PC-9 (cell line): Measurements from ENCODE around the gene OR6C3. TPM values are rescaled to one million over a fixed set of nuclear protein-coding genes. Genes with fewer than 3 reads are reported as not detected.

ENCODE experiments used
- Bru-seq: library from RNA; stranded (reverse); fragments of 400-500 nt; gene quantifications from one replicate; lab custom pipeline; 2021; lab: Mats Ljungman, UMichigan
- BruChase-seq, 2 experiments: library from RNA; stranded (reverse); fragments of 400-500 nt; gene quantifications; one replicate each; lab custom pipeline; 2021; lab: Mats Ljungman, UMichigan
- BruUV-seq: library from RNA; stranded (reverse); fragments of 400-500 nt; replicated peaks from 2 replicates; lab custom pipeline; 2021; lab: Mats Ljungman, UMichigan
- CTCF ChIA-PET: fragments of 300-600 bp; sonication (Branson Sonifier 250); formaldehyde crosslinking; loops from one replicate; lab custom pipeline; 2022; ENCODE audit warnings: antibody characterized with exemption; lab: Charles Lee
- POLR2A ChIA-PET: fragments of 300-600 bp; sonication (Branson Sonifier 250); formaldehyde crosslinking; loops from one replicate; lab custom pipeline; 2022; ENCODE audit warnings: antibody characterized with exemption; ENCODE audit not compliant: unreplicated experiment; lab: Charles Lee
- DNase-seq, 2 experiments: peaks; one replicate each; pipeline versions ENCODE4 v3.0.0 to v3.0.0-alpha.2; 2015 to 2022; ENCODE audit warnings: mixed read lengths in 1 of 2
- H2AFZ ChIP-seq: fragments of 200-600 bp; sonication (generic); 2 replicates; pipeline ENCODE4 v1.8.1; 2017; ENCODE audit warnings: antibody characterized with exemption
- H3F3A ChIP-seq: fragments of 200-600 bp; sonication (generic); 2 replicates; pipeline ENCODE4 v1.8.1; 2017; ENCODE audit warnings: antibody characterized with exemption, mild to moderate bottlenecking, low read depth; ENCODE audit not compliant: insufficient read depth
- H3K27ac ChIP-seq: fragments of 200-600 bp; sonication (generic); 2 replicates; pipeline ENCODE4 v1.6.1; 2016; ENCODE audit warnings: mixed run types
- H3K27me3 ChIP-seq: fragments of 200-600 bp; sonication (generic); 2 replicates; pipeline ENCODE4 v1.6.1; 2016; ENCODE audit warnings: low read depth, mixed run types; ENCODE audit not compliant: insufficient read depth
- H3K36me3 ChIP-seq: fragments of 200-600 bp; sonication (generic); 2 replicates; pipeline ENCODE4 v1.6.1; 2016; ENCODE audit warnings: low read depth, mixed run types
- H3K4me1 ChIP-seq: fragments of 200-600 bp; sonication (generic); replicated peaks from 2 replicates; pipeline ENCODE4 v1.6.1; 2016; ENCODE audit warnings: mixed run types; ENCODE audit not compliant: insufficient read depth
- H3K4me2 ChIP-seq: fragments of 200-600 bp; sonication (generic); 2 replicates; pipeline ENCODE4 v1.6.1; 2017; ENCODE audit warnings: mixed run types
- H3K4me3 ChIP-seq: fragments of 200-600 bp; sonication (generic); 2 replicates; pipeline ENCODE4 v1.6.1; 2016; ENCODE audit warnings: mixed run types
- H3K79me2 ChIP-seq: fragments of 200-600 bp; sonication (generic); 2 replicates; pipeline ENCODE4 v1.6.1; 2017; ENCODE audit warnings: low read depth, mixed run types
- H3K9me2 ChIP-seq: fragments of 200-600 bp; sonication (generic); 2 replicates; pipeline ENCODE4 v1.8.1; 2017; ENCODE audit warnings: mild to moderate bottlenecking; ENCODE audit not compliant: insufficient read depth
- H3K9me3 ChIP-seq: fragments of 200-600 bp; sonication (generic); 2 replicates; pipeline ENCODE4 v1.8.1; 2016; ENCODE audit warnings: low read depth; ENCODE audit not compliant: insufficient read depth
- H4K20me1 ChIP-seq: fragments of 200-600 bp; sonication (generic); 2 replicates; pipeline ENCODE4 v1.8.1; 2017; ENCODE audit not compliant: insufficient read depth
- CTCF ChIP-seq: fragments of 200-600 bp; sonication (generic); conservative IDR thresholded peaks from 2 replicates; pipeline ENCODE4 v1.6.1; 2017; ENCODE audit warnings: mixed run types, antibody characterized with exemption, mild to moderate bottlenecking, moderate library complexity
- EZH2 ChIP-seq: fragments of 200-600 bp; sonication (generic); IDR thresholded peaks from 2 replicates; pipeline ENCODE4 v1.8.0; 2017; ENCODE audit warnings: antibody characterized with exemption, low read depth
- intact Hi-C: fragments of 100-400 bp; cut with micrococcal nuclease; formaldehyde crosslinking; loops from one replicate; pipeline ENCODE4 v1.10.0; 2022; ENCODE audit not compliant: unreplicated experiment
- long read RNA-seq: library from polyadenylated mRNA; stranded (forward); transcript quantifications from one replicate; pipeline ENCODE4 v2.0.0, GENCODE V29; 2022
- total RNA-seq: library from RNA; stranded (reverse); gene quantifications from 2 replicates; pipeline ENCODE4 v1.2.3, GENCODE V29; 2021

The OR6C3 gene
- not detected in 2 replicates for total RNA-seq
- Bru-seq, nascent RNA: not detected
- BruChase-seq, experiment 1, labeled RNA remaining after a 2-hour chase: not detected
- not detected for BruChase-seq, experiment 2, labeled RNA remaining after a 6-hour chase
- long read RNA-seq: 0 reads

- intact Hi-C loops: no loop called here
- H2AFZ ChIP-seq: no peak within 1 kb of the TSS
- H3K9me3 ChIP-seq: no peaks in the 10 kb centered on the region
- no peak within 1 kb of the TSS for H3K4me2 ChIP-seq
- no peak within 1 kb of the TSS for H3K27ac ChIP-seq
- H3K9me2 ChIP-seq: no peaks in the 10 kb centered on the region
- H4K20me1 ChIP-seq: no peaks in the 10 kb centered on the region
- H3K36me3 ChIP-seq: no peaks in the 10 kb centered on the region
- no peaks in the 10 kb centered on the region for H3K4me1 ChIP-seq
- no TSS peak for BruUV-seq
- POLR2A ChIA-PET: no interaction called here
- TF ChIP-seq EZH2 (no peak), CTCF (no peak)
- 0 out of 2 replicates have a peak, but pooled peaks cover 4% of the 10 kb centered on the region for H3K27me3 ChIP-seq
- no peaks in the 10 kb centered on the region for H3K79me2 ChIP-seq
- no peaks in the 10 kb centered on the region for H3F3A ChIP-seq
- H3K4me3 ChIP-seq: no peak within 1 kb of the TSS
- CTCF ChIA-PET: no interaction called here
- no peak for DNase-seq
These were observed at the start of gene OR6C3 for GRCh38 chr12:55330446-55330845. OR6C3 (plus strand) TSS chr12:55330746; CDS start chr12:55331701, 955 bp downstream.

- no TSS peak for BruUV-seq
- H3K9me3 ChIP-seq: no peaks in the 10 kb centered on the region
- no peak for TF ChIP-seq CTCF
- no peak for TF ChIP-seq EZH2
- H3K4me3 ChIP-seq: no peak overlapping the region
- ChIA-PET CTCF (no interaction called here), POLR2A (interaction anchor here (0.5 kb wide), 1 partner anchor 548 kb away, joined by 3 read pairs; the partner anchor contains the start of gene DNAJC14)
- no peaks in the 10 kb centered on the region for H3K36me3 ChIP-seq
- H3K79me2 ChIP-seq: no peaks in the 10 kb centered on the region
- H3K9me2 ChIP-seq: no peaks in the 10 kb centered on the region
- H3F3A ChIP-seq: no peaks in the 10 kb centered on the region
- DNase-seq: no peak
- no peak overlapping the region for H3K4me2 ChIP-seq
- H3K27me3 ChIP-seq: no peaks in the 10 kb centered on the region
- H3K27ac ChIP-seq: no peak overlapping the region
- no peaks in the 10 kb centered on the region for H3K4me1 ChIP-seq
- H4K20me1 ChIP-seq: no peaks in the 10 kb centered on the region
- intact Hi-C loops: no loop called here
- H2AFZ ChIP-seq: no peak overlapping the region
These were observed 49.6 kb upstream of the OR6C3 start for GRCh38 chr12:55280991-55281390.

- Histone ChIP-seq H3F3A (no peaks in the 10 kb centered on the region), H3K4me3 (no peak overlapping the region), H3K27me3 (peaks cover 21% of the 10 kb centered on the region), H2AFZ (no peak overlapping the region), H3K4me2 (no peak overlapping the region), H3K36me3 (no peaks in the 10 kb centered on the region), H3K79me2 (no peaks in the 10 kb centered on the region), H4K20me1 (no peaks in the 10 kb centered on the region), H3K4me1 (no peaks in the 10 kb centered on the region), H3K9me2 (no peaks in the 10 kb centered on the region), H3K27ac (no peak overlapping the region), H3K9me3 (no peaks in the 10 kb centered on the region)
- ChIA-PET POLR2A (no interaction called here), CTCF (no interaction called here)
- intact Hi-C loops: no loop called here
- TF ChIP-seq CTCF: no peak
- no peak for TF ChIP-seq EZH2
- BruUV-seq: no TSS peak
- DNase-seq: no peak
These were observed 40.5 kb upstream of the OR6C3 start for GRCh38 chr12:55289999-55290398.
